Effector CD4-positive, alpha-beta T cell (primary cell): ENCODE measurements around the gene CCNI2.
"Not testable (repeated sequence)": the region's sequence is repeated elsewhere in the genome, so short reads cannot be mapped to it uniquely, and the experiment has no call there.

Source experiments
- DNase-seq: peaks from one replicate; pipeline ENCODE4 v3.0.0-alpha.2; 2020

The CCNI2 gene

DNA sequence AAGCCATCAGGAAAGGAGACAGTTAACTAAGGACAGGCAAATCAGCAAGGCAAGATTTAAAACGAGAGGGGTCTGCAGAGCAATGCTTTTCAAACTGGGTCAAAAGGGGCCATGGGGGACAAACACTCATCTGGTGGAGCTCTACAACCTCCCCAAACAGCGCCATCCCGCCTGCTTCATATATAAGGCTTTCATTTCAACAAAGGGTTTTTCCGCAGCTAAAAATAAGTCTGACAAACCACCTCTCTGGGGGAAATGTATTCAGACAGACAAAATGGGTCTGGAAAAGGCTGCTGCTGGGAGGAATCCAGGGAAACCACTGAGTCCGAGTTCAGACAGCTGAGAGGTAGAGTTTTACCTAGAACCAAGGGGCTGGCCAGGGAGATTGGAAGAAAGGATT lies 38.1 kb downstream of the CCNI2 start:
- no peak for DNase-seq

DNA sequence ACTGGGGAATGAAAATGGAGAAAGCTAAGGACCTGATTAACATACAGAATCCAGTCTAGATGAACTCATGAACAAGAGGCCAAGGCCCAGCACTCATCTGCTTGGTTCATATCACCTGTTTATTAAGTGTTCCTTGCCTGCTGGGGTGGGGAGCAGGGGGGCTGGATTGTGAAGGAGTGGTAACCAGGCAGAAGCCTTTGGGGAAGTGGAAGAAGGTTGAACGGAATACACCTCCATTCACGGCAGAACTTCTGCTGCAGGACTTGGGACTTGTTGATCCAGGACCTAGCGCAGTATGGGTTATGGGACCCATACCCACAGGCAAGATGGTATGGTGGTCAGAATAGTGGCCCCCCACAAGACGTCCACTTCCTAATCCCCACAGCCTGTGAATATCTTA lies 38.6 kb downstream of the CCNI2 start:
- DNase-seq = no peak

DNA sequence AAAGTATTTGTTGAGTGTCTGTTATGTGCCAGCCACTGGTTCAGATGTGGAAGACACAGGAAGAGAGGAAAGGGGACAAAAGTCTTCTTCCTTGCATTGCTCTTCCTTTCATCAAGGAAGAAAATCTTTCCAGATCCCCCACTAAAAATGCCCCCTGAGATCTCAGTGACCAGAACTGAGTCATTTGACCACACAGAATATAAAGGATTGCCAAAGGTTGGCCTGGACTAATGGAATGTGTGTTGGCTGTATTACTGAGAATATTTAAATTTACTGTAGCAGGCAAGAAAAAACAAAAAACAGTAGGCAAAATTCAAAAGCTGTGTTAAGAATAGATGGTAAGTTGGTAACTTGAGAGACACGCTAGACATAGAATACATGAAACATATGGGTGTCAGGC lies 39.9 kb downstream of the CCNI2 start:
- DNase-seq = no peak

DNA sequence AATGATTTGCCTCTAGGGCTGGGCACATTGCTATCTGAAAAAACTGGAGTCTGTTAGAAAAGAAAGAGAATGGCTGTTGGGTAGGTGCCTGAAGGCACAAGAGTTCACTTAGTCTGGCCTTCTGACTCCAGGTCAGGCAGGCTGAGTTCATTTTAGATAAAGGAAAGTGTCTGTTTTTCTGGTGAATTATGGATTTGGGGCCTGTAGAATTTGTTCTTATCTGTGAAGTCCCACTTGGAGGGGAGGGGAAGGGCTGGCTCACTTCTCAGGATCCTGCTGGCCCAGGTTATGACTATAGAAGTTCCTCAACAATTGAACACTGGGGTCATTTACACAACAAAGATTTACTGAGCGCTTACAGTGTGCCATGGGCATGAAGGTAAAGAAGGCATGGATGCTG lies 41.3 kb downstream of the CCNI2 start:
- no peak for DNase-seq

DNA sequence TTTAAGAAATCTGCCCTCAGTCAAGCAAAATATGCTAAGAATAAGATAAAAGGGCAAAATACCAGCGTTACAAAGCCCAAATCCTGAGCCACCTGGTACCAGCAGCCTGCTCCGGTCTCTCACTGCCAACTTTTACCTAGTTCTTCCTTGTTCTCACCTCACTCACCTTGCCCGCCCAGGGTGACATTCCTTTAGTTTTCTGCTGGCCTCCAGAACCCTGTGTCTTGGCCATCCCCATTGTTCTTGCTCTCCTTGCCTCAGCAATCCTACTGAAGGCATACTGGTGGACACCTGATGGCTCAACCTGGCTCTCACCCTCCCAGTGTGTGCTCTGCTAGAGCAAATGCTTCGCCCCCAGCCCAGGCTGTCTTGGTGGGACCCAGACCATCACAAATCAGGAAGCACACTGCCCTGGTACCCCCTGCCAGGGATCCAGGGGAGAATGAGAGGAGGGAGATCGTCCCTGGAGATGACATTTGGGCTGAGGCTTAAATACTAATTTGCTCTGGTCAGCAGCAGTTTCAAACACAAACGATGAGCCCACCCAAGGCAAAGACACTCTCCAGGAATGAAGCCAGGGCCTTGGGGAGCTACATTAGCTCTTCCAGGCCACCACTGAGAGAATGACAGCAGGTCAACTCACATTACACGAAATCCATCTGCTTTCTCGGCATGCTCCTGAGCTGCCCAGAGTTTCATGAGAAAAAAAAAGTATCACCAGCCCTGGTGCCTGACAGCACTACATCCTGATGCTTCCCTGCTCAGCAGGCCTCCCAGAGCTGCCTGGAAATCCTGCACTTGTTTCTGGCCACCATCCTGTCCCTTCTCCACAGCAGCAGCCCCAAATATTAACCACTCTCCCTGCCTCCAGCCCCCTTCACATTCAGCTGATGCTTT lies 42.0 kb downstream of the CCNI2 start:
- DNase-seq = no peak

DNA sequence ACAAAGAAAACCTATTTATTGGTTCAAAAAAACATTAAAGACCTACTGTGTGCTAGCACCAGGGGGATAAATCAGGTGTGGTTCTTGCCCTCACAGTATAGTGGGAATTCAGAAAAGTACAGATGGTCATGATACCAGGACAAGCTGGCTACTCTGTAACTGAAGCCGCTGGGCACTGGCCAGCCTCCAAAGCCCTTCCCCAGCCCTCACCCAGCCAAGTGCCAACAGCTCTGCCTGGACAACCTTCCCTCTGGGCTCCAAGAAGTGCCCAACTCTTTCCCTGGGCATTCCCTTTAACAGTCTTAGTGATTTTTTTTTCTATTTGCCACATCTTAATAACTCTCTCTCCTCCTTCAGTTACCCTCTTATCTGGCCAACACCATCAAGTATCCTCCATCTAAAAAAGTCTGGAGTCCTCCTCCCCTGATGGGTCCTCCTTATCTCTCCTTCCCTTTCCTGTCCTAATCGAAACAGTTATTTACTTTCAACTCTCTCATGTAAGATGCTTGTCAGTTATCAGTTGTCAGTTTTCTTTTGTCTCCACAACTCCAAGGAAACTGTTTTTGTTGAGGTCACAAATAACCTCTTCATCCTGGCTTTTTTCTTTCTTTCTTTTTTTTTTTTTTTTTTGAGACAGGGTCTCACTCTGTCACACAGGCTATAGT lies 43.1 kb downstream of the CCNI2 start:
- no peak for DNase-seq

DNA sequence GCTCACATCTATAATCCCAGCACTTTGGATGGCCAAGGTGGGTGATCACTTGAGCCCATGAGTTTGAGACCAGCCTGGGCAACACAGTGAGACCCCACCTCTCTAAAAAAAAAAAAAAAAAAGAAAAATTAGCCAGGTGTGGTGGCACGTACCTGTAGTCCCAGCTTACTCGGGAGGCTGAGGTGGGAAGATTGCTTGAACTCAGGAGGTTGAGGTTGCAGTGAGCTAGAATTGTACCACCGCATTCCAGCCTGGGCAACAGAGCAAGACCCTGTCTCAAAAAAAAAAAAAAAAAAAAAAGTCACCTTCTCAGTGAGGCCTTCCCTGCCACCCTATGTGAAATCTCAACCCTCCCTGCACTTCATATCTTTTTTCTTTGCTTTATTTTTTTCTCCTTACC lies 43.8 kb downstream of the CCNI2 start:
- DNase-seq = no peak

DNA sequence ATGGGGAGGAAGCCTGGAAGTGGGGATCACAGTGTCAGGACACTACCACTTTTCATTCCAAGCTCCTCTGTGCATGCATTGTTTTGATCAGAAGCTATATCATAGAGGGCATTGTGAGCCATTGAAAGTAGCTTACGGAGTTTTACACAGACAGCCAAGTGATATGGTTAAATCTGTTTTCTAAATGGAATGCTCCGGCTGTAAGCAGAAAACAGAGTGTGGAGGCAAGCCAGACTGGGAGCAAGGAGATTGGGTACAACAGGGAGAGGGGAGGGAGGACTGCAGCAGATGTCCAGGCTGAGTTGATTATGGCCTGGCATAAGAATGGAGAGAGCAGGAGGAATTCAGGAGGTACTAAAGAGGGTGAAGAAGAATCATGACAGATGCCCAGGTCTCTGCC lies 50.4 kb downstream of the CCNI2 start:
- DNase-seq = no peak

DNA sequence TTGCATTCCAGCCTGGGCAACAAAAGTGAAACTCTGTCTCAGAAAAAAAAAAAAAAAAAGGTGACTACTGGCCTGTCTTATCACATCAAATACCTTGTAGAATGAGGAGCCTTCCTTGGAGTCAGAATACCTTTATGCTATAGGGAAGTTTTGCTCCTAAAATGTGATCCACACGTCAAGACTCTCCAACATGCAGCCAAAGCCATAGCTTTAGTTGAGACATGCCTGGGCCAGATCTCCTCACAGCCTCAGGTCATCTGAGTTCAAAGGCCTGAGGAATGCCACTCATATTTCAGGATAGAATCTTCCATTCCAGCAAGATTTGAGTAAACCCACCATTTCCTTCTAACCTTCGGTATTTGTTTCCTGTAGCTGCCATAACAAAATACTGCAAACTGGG lies 52.2 kb downstream of the CCNI2 start:
- DNase-seq = no peak

DNA sequence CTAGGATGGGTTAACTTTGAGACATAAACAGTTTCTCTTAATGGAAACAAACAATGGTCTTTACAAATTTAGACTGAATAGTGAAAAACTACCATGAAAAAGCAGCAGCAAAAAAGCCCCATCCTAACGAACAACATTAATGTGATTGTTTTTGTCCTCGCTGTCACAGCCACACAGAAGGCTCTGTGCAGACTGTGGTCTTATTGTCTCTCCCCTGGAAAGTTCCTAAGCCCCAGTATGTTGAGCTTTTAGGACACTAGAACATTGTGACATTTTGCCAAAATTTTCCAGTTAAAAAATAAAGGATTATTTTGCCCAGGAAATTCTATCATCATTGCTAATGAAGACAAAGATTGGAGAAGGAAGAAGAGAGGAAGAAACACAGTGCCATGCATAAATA lies 53.3 kb downstream of the CCNI2 start:
- no peak for DNase-seq

DNA sequence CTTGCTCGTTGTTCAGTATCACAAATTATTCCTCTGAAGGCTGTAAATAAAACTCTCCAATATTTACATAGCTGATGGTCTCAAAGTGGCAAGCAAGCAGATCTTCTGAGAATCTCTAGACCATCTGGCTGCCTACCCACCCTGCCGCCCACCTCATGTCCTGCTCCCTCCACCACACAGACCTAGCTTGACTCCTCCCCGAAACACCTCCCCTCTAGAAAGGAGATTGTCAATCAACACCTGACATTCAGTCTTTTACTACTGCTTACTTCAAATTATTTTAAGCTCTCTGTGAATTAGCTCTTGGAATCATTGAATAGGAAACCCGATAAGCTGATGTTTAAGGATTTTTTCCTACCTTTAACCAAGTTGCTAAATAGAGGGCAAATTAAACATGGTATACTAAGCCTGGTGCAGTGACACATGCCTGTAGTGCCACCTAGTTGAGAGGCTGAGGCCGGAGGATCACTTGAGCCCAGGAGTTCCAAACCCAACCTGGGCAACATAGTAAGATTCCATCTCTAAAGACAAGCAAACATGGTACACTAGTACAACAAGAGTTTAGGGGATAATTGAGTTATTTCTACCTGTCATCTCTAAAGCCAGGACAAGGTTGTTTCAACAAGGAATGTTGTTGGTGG lies 54.9 kb downstream of the CCNI2 start:
- DNase-seq = no peak

DNA sequence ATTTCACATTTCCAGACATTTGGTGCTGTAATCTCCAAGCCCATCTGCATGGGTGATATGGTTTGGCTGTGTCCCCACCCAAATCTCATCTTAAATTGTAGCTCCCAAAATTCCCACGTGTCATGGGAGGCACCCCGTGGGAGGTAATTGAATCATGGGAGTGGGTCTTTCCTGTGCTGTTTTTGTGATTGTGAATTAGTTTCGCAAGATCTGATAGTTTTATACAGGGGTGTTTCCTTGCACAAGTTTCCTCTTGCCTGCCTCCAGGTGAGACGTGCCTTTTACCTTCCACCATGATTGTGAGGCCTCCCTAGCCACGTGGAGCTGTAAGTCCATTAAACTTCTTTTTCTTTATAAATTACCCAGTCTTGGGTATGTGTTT lies 55.5 kb downstream of the CCNI2 start:
- DNase-seq = not testable (repeated sequence)
